Activated effector memory CD4-positive, alpha-beta T cell treated with anti-CD3 and anti-CD28 coated beads, Interleukin-2, amount 50 U/mL, for 16 hours (primary cell): Measurements from ENCODE around the gene ANKRD33.

Experiments
- DNase-seq: peaks from one replicate; pipeline ENCODE4 v3.0.0-alpha.2; 2020

ANKRD33 gene

DNA sequence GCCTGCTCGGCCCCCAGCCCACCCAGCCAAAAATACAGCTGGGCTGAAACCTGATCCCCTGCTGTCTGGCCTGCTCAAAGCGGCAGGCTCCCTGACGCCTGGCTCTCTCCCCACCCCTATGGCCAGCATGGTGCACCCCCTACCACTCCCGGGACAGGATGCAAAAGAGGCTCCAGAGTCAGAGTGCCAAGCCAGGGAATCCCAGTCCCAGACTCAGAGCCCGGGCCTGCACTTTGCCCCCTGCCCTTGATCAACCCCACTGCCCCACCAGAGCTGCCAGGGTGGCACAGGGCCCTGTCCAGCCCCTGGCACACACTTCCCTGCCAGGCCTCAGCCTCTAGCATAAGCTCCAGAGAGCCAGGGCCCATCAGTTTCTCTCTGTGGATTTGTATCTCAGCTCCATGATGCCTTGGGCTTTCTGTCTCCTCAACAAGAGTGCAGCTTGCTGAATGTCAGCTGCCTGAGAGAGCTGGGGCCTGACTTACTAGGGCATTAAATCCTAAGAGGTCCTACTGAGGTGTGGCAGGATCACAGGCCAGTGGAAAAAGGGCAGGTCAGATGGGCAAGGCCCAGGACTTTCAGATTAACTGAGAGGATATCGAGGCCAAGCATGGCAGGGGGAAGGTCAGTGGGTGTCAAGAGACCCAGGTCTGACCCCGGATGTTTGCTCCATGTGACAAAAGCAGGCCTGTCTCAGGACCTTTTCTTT, 33.3 kb downstream of the ANKRD33 start:
- peak; percentile 50 for DNase-seq

DNA sequence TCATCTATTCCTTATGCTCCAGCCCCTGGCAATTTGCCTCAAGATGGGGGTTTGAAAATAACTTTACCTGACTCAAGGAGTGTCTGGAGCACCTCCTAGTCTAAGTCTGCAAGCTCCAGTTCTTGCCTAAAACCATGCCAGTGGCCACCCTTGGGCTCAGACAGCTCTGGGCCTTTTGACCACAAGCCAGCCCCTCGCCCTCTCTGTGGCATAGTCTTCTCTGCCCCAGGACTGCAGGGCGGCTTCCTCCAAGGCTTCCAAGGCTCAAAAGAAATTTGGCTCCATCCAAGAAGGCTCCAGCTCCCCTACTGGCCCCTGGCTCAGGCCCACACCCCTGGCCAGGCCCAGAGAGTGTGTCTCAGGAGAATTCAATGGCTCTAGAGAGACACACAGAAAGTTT, 34.2 kb downstream of the ANKRD33 start:
- peak; percentile 48 for DNase-seq

DNA sequence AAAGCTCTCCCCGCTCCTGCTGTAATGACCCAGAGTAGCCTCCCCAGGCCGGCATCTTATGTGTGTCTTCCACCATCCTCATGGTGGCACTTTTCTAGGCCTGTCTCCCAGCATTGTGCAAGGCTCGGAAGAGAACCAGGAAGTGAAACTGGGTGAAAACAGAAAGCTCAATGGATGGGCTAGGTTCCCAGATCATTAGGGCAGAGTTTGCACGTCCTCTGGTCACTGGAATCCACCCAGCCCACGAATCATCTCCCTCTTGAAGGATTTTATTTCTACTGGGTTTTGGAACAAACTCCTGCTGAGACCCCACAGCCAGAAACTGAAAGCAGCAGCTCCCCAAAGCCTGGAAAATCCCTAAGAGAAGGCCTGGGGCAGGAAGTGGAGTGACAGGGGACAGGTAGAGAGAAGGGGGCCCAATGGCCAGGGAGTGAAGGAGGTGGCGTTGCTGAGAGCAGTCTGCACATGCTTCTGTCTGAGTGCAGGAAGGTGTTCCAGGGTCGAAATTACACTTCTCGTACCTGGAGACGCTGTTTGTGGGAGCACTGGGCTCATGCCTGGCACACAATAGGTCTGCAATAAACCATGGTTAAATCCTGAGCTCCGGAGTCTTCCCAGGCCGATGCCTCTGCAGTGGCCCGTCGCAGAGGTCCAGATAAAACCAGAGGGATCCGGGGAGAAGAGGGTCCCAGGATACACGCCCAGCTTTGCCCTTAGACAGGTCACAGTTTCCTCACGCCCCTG, 35.0 kb downstream of the ANKRD33 start:
- peak; percentile 5 for DNase-seq

DNA sequence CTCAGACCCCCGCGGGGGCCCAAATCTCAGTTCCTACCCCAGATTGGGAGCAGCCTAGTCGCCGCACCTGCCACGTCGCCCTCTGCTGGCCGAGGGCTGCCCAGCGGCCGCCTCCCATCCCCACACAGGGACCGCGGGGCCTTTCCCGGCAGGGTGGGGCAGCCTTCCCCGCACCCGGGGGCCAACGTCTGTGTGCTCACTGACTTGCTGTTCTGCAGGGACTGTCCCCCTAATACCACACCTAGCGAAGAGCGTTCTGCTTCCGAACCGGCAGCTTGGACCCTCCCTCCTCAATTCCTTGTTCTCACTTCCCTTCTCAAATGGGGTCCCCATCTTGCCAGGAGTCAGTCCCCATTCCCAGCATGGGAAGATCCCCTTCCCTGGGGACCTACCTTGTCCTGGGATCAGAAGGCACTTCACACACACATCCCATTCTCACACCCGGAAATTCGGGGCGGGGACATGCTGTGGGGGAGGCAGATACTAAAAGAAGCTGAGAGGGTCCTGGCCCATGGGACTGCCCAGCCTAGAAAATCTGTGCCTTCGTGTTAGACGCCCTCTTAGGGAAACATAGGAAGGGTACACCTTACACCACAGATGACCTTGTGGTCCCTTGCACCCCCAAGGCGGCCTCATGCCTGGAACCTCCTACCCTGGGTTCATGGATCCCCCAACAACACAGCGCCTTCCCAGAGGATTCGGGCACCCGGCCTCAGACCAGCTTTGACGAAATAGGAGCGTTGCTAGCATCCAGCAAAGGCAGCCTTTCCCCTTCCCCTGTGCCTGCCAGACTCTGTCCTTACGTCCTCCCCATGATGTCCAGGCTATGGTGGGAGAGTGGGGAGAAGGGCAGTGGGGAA, 35.8 kb downstream of the ANKRD33 start:
- peak; percentile 85 for DNase-seq

DNA sequence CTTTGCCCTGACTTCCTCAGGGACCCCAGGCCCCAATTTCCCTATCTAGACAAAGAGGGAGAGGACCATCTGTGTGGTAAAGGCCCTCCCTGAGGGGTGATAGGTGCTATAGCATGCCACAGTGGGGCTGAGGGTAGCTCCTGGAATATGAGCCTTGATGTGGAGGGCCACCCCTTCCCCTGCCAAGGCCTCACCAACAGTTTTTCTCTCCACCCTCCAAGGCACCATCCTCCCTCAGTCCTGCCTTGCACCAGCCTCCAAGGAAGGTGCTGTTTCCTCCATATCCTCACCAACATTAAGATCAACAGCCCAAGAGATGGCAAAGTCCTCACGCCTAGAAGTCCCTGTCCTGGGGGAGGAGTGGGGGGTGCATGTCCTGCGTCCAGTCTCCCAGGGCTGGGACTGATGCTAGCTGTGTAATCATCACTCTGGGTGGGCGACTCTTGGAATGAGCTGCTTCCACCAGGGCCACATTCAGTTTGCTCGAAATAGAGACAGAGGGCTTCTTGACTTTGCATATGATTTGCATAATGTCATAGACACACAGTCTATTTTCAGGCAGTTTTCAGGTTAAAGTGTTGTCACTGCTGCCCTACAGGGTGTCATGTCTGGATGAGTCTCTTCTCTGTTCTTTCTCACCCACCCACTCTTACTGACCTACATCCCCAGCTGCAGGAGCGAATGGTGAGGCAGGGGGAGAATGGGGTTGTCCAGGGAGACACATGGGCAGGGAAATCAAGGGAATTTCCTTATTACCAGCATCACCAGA, 36.8 kb downstream of the ANKRD33 start:
- peak; percentile 31 for DNase-seq

DNA sequence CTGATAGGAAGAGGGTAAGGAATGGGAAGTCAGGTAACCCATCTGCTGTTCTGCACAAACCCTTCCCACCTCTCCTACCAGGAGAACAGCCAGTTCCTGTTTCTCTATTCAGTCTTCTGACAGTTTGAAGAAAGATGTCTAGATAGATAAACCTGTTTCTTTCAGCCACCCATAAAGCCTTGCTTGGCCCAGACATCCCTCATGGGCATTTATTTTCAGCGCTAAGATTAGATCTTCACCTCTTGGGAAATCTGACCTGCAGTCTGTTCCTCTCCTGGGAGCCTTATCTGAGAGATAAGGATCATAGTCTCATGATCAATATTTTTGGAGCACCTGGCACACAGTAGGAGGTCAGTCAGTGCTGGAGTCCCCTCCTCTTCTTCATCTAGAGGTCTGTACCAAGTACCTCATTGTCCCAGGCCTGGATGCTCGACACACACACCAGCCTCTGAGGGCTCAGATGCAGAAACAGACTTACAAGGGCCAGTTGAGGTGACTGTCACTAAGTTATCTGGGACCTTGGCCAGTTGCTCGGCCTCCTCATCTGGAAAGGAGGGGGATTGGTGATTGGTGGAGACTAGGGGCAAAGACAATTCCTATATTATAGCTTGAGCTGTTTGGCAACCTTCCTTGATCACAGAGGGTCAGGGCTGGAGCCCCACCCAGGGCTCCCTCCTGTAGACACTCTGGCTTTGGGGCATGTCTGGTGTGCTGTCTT, 37.6 kb downstream of the ANKRD33 start:
- peak; percentile 47 for DNase-seq

DNA sequence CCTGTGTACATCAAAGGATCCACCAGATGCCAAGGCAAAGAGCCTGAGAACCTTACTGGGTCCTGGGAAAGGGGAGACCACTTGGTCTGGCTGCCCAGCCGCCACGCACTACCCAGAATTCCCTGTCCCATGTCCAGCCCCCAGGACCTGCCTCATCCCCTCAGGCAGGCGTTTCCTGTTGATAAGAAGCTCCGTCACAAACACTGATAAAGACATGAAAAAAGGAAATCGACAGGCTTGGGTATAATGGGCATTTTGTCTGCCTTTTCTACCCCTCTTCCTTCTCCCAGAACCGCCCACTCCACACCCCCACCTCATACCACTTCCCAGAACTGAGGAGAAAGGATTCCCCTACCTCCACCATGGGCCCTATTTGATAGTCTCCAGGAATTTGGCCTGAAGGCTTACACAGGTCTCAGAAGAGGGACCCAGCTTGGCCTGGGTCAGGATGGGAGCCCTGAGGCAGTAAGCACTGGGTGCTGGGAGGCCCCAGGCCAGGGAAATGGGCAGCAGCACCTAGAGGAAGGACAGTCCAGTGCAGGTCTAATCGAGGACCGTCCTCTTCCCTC, 38.2 kb downstream of the ANKRD33 start:
- DNase-seq: no peak

DNA sequence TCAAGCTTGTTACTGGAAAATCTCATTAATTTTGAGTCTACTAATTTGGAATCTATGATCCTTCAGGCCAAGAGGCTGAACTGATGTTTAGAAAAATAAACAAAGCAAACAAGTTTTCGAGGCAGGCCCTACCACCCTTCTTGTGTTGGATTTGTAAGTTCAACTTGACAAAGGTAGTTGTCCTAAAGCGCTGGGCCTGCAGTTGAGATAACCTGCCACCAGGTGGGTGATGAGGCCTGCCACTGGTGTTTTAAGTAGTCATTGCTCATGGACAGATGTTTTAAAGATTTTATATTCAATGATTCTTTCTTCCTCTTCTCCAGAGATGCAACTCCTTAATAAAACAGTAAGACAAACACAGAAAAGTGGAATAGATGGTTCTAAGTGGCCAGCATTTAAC, 38.8 kb downstream of the ANKRD33 start:
- DNase-seq: peak; percentile 81

DNA sequence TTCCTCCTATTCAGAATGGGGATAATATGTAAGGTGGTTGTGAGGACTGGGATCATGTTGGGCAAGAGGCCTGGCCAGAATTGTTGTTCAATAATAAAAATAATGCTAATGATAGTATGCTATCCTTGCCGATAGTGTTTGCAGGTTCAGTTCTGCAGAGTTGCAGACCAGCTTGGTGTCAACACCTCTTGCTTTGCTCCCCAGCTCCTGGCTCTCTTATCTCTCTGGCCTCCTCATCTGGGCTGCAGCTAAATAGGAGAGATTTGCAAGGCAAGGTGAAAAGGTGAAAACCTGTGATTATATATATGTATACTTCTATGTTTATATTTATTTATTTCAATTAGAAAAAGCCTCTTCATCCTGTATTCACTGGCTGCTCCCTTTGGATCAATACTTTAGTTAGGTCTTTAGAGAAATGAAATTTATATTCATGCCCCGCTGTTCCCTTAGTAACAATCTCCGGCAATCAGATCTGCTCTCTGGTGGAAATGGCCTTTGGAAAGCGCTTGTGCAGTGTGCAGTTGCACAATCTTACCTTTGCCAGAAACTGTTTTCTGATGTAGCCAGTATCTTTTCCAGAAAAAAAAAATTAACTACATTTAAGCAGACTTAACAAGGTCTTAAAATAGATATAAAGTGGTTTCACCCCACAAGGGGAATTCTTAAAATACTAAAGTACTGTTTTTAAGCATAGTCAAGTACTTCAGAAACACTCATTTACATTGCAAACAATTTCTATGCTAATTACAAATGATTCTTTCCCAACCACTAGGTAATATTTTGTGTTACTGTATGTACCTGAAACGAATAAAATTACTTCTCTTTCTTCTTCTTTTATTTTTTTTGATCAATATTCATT, 44.5 kb downstream of the ANKRD33 start:
- no peak for DNase-seq

DNA sequence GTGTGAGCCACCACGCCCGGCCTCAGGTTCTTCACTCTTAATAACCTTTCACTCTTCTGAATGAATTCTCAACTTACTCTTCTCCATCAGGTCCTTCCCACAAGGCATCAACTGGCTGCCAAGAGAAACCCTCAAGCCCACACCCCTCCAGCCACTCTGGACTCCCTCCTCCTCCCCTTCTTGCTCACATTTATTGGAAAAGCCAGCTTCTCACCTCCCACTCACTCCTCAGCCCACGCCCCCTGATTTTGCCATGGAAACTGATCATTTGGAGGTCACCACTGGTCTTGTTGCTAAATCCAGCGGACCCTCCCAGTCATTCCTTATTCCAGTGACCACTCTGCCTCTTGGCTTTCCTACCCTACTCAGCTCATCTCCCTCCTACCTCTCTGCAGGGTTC, 46.2 kb downstream of the ANKRD33 start:
- DNase-seq: peak; percentile 21

DNA sequence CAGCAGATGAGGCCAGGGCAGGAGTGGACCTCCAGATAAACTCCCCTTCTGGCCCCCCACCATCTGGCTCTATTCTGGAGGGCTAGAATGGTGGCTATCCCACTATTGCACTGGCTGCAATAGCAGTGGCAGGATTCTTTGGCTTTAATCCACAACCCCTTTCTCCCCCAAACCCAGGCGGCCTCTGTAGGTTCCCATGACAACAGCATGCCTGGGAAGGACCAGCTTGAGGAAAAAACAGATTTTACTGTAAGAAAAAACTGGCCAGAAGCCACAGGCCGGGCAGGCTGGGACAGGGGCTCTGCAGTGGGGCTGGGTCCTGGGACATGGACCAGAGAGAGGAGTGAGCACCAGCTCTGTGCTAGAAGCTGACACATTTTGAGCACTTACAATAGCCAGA, 50.0 kb downstream of the ANKRD33 start:
- no peak for DNase-seq

DNA sequence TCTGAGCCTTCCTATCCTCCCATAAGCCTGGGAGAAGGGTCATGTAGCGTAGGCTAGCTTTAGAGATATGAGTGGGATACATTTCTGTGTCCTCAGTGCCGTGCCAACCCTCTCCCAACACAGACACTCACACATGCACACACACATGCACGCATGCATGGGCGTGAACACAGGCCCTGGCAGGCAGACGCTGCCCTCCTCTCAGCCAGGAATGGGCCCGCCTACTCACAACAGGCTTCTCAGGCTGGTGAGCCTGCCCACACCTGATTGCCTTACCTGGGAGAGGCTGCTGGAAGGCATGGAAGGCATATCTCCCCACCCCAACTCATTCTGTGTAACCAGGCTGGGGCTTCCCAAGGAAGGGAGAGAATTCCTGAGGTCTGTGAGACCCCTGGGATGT, 50.8 kb downstream of the ANKRD33 start:
- no peak for DNase-seq

DNA sequence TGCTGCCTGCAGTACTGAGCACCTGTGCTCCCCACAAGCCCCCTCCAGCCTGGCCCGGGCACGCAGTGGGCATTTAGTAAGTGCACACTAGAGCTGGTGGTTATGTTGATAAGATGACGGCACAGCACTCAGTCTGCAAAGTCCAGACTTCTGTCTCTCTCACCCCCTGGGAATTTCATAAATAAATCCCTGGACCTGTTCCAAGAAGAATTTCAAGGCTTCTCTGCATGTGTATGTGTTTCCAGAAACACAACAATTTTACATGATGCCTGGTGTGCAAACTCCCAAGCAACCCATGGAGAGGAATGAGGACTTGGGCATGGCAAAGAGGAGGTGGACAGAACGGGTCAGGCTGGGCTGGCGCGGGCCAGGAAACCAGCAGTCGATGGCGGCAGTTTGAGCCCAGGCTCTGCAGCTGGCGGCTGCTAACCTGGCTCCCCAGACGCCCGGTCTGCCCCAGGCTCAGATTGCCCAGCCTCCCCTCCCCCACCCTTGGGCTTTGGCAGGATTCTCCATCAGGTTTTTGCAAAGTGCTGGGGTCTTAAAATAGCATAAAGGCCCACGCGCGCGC, 53.2 kb downstream of the ANKRD33 start:
- DNase-seq: no peak
